ENCODE results near the gene INTS11.

INTS11 gene

GRCh38 chr1:1282998-1283397, 41.5 kb downstream of the INTS11 start:
- H3K4me3 ChIP-seq (ENCODE audit: low read length): no peak overlapping the region
- no peak for TF ChIP-seq CTCF (conservative IDR thresholded peaks at IDR 0.05; ENCODE audit: low read depth, low read length)
- no peak for DNase-seq (ENCODE audit: low read depth)

- TF ChIP-seq CTCF (conservative IDR thresholded peaks at IDR 0.05; ENCODE audit: low read depth, low read length): no peak
- no peak for DNase-seq (ENCODE audit: low read depth)
- H3K4me3 ChIP-seq (ENCODE audit: low read length): no peak overlapping the region
Observed at GRCh38 chr1:1281533-1282321, 42.7 kb downstream of the INTS11 start.

GRCh38 chr1:1280782-1281481, 43.5 kb downstream of the INTS11 start:
- no peak overlapping the region for H3K4me3 ChIP-seq (ENCODE audit: low read length)
- TF ChIP-seq CTCF (conservative IDR thresholded peaks at IDR 0.05; ENCODE audit: low read depth, low read length): no peak
- no peak for DNase-seq (ENCODE audit: low read depth)

GRCh38 chr1:1279028-1279427, 45.4 kb downstream of the INTS11 start:
- TF ChIP-seq CTCF (conservative IDR thresholded peaks at IDR 0.05; ENCODE audit: low read depth, low read length): no peak
- no peak for DNase-seq (ENCODE audit: low read depth)
- no peak overlapping the region for H3K4me3 ChIP-seq (ENCODE audit: low read length)

GRCh38 chr1:1278620-1279019, 45.8 kb downstream of the INTS11 start:
- DNase-seq (ENCODE audit: low read depth): no peak
- H3K4me3 ChIP-seq (ENCODE audit: low read length): no peak overlapping the region
- no peak for TF ChIP-seq CTCF (conservative IDR thresholded peaks at IDR 0.05; ENCODE audit: low read depth, low read length)

- no peak for DNase-seq (ENCODE audit: low read depth)
- no peak overlapping the region for H3K4me3 ChIP-seq (ENCODE audit: low read length)
- no peak for TF ChIP-seq CTCF (conservative IDR thresholded peaks at IDR 0.05; ENCODE audit: low read depth, low read length)
Observed at GRCh38 chr1:1275836-1276235, 48.6 kb downstream of the INTS11 start.

Measured in retinal pigment epithelial cell (primary cell).